Esophagus squamous epithelium (tissue), 5 donors: Measurements from ENCODE around the gene CDH13. TPM values are rescaled to one million over a fixed set of nuclear protein-coding genes. Genes with fewer than 3 reads are reported as not detected.

ENCODE experiments used
- DNase-seq: peaks from one replicate; lab custom pipeline; 2025; lab: John Stamatoyannopoulos, UW
- H3K27ac ChIP-seq, 4 donors: fragments of 200-600 bp; sonication (generic); one replicate each; pipeline ENCODE4 v1.5.1; 2016 to 2019; ENCODE audit warnings: mild to moderate bottlenecking in 1 of 4
- H3K27me3 ChIP-seq, 4 donors: fragments of 200-600 bp; sonication (generic); 1 replicate in 3 of 4; 2 replicates in 1 of 4; pipeline versions ENCODE4 v1.5.1 to v1.6.0; 2017 to 2021; ENCODE audit warnings: antibody characterized with exemption in 1 of 4
- H3K36me3 ChIP-seq, 3 donors: fragments of 200-600 bp; sonication (generic); one replicate each; pipeline ENCODE4 v1.5.1; 2016 to 2019
- H3K4me1 ChIP-seq, 3 donors: fragments of 200-600 bp; sonication (generic); one replicate each; pipeline ENCODE4 v1.5.1; 2017 to 2019
- H3K4me3 ChIP-seq, 4 donors: fragments of 200-600 bp; sonication (generic); 1 replicate in 3 of 4; 2 replicates in 1 of 4; pipeline ENCODE4 v1.5.1; 2016 to 2019; ENCODE audit warnings: mild to moderate bottlenecking in 2 of 4, moderate library complexity in 1 of 4
- H3K9me3 ChIP-seq, 3 donors: fragments of 200-600 bp; sonication (generic); one replicate each; pipeline ENCODE4 v1.5.1; 2016 to 2019
- CTCF ChIP-seq, 6 experiments: fragments of 450-650 bp in 4 of 6; fragments of 200-600 bp in 2 of 6; sonication (generic) in 2 of 6; IDR thresholded peaks; one replicate each; pipeline ENCODE4 v1.5.1; 2016 to 2019; ENCODE audit warnings: antibody characterized with exemption in 6 of 6, mild to moderate bottlenecking in 4 of 6, moderate library complexity in 4 of 6
- POLR2A ChIP-seq, 4 donors: fragments of 450-650 bp; IDR thresholded peaks; one replicate each; pipeline ENCODE4 v1.6.1; 2017; ENCODE audit warnings: antibody characterized with exemption in 4 of 4, mild to moderate bottlenecking in 4 of 4, moderate library complexity in 3 of 4
- WGBS, 2 donors: methylation state at CpG; one replicate each; pipeline ENCODE4 v1.1.5; 2018; 5-methylcytosine and 5-hydroxymethylcytosine counted together
- intact Hi-C: fragments of 100-400 bp; cut with DNase I; formaldehyde crosslinking; loops from one replicate; pipeline ENCODE4 v1.15.0; 2022
- total RNA-seq, 4 donors: library from RNA; depleted of rRNA; stranded (reverse); fragments of >200 nt; gene quantifications; one replicate each; pipeline ENCODE4 v1.1.0, GENCODE V29; 2016
- donor health status: DM: yes; HTN: yes; CAD: no.

Gene CDH13
- total RNA-seq, 4 donors from 2014 or later, result 6.9 to 31.9 (median 21.1) TPM

- 91 to 92% methylated on average over 5 of the region's 5 CpGs for WGBS, 2 donors
- Histone ChIP-seq H3K27ac (no peak overlapping the region), H3K4me1 (no peaks in the 10 kb centered on the region), H3K9me3 (no peaks in the 10 kb centered on the region), H3K4me3 (no peak overlapping the region), H3K36me3 (no peaks in the 10 kb centered on the region), H3K27me3 (no peaks in the 10 kb centered on the region)
- TF ChIP-seq POLR2A (IDR thresholded peaks at IDR 0.05), result no peak
- TF ChIP-seq CTCF (IDR thresholded peaks at IDR 0.05), result no peak
- intact Hi-C loops, result no loop called here
- no peak for DNase-seq
Observed at GRCh38 chr16:83720213-83720612, 1093.4 kb downstream of the CDH13 start.

GRCh38 chr16:83720981-83721380, 1094.2 kb downstream of the CDH13 start:
- Histone ChIP-seq H3K27ac (no peak overlapping the region), H3K9me3 (no peaks in the 10 kb centered on the region), H3K4me3 (no peak overlapping the region), H3K27me3 (no peaks in the 10 kb centered on the region), H3K4me1 (no peaks in the 10 kb centered on the region), H3K36me3 (no peaks in the 10 kb centered on the region)
- 62 to 88% methylated on average over 4 of the region's 4 CpGs for WGBS, 2 donors
- intact Hi-C loops, result no loop called here
- no peak for DNase-seq
- TF ChIP-seq CTCF (IDR thresholded peaks at IDR 0.05) (no peak), POLR2A (IDR thresholded peaks at IDR 0.05) (no peak)

DNA sequence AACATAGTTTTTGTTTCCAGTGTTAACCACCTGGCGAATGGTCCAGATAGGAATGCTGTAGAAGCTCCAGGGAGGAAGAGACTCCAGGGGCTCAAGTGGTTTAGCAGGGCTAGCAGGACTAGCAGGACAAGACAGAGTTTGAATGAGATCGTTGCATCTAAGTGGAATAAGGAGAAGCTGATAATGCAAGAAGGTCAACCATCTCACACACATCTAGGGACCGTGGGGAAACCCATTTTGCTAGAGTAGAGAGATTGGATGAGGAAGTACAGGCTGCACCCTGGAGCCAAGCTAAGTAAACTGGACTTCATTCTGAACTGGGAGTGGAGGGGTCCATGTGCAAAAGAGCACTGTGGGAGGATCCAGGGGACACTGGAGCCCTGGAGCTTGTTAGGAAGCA, 1094.9 kb downstream of the CDH13 start:
- Histone ChIP-seq H3K27ac (no peak overlapping the region), H3K4me1 (no peaks in the 10 kb centered on the region), H3K4me3 (no peak overlapping the region), H3K27me3 (no peaks in the 10 kb centered on the region), H3K9me3 (no peaks in the 10 kb centered on the region), H3K36me3 (no peaks in the 10 kb centered on the region)
- WGBS, 2 donors, result 63 to 80% methylated on average over 3 of the region's 3 CpGs
- TF ChIP-seq POLR2A (IDR thresholded peaks at IDR 0.05) (no peak), CTCF (IDR thresholded peaks at IDR 0.05) (no peak)
- intact Hi-C loops, result no loop called here
- DNase-seq, result no peak

DNA sequence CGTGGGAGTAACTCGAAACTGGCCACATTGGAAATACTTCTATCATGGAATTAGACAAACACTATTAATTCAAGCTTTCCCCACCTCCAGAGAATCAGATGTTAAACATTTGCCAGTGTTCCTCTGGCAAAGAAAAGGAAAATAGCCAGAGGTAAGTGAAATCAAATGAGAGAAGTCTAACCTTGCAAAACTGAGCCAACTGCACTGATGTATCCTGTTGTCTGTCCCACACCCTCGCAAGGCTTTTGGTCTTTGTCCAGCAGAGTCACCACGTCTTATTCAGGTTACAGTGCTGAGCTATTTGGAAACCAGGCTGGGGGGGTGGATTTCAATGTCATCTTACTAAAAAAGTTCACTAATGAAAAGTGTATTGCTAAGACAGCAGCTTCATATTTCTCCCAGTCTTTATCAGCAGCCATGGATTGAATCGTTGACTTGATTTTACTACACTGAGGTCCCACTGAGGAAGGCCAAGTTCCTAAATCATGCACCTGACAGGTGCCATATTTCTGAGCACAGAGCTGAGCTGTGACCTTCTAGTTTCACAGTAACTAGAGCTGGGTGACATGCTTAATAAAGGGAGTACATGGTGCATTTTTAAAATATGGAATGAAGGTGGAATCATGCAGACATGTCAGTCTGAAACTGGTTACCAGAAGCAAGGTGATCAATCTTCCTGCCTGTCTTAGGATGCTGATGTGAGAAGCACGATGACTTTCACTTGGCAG, 1095.9 kb downstream of the CDH13 start:
- H3K4me3 ChIP-seq, result no peak overlapping the region
- DNase-seq, result no peak
- no peaks in the 10 kb centered on the region for H3K9me3 ChIP-seq
- no peak for TF ChIP-seq CTCF (IDR thresholded peaks at IDR 0.05)
- no peak for TF ChIP-seq POLR2A (IDR thresholded peaks at IDR 0.05)
- no peak overlapping the region for H3K27ac ChIP-seq
- WGBS, 2 donors, result 56 to 65% methylated on average over 6 of the region's 6 CpGs
- H3K4me1 ChIP-seq, result no peaks in the 10 kb centered on the region
- H3K36me3 ChIP-seq, result no peaks in the 10 kb centered on the region
- intact Hi-C loops, result no loop called here
- no peaks in the 10 kb centered on the region for H3K27me3 ChIP-seq

DNA sequence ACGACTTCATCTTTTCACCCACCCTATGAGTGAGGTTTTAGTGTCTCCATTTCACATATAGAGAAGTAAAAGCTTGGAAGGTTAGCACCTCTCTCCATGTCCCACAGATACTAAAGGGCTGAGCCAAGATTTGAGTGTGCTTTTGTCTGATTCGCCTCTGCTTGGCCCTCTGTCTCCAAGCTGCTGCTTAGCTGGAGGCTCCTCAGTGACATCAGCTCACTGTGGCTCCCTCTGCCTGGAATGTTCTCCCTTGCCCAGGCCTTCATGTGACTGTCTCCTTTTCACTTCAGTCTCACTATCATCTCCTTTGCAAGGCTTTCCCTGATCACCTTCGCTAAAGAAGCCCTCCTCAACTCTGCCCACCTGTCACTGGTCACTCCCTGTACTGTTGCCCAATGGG, 1096.5 kb downstream of the CDH13 start:
- Histone ChIP-seq H3K36me3 (no peaks in the 10 kb centered on the region), H3K4me1 (no peaks in the 10 kb centered on the region), H3K27me3 (no peaks in the 10 kb centered on the region), H3K4me3 (no peak overlapping the region), H3K9me3 (no peaks in the 10 kb centered on the region), H3K27ac (no peak overlapping the region)
- WGBS, 2 donors, result 75 to 76% methylated on average over 3 of the region's 3 CpGs
- no peak for DNase-seq
- intact Hi-C loops, result no loop called here
- TF ChIP-seq POLR2A (IDR thresholded peaks at IDR 0.05) (no peak), CTCF (IDR thresholded peaks at IDR 0.05) (no peak)
